T-helper 2 cell treated with Interferon-gamma antibody and Interleukin-4, amounts not matched to agents 5 μg/mL and 100 μg/mL, for 36 hours (primary cell): Measurements from ENCODE around the gene SH3GLB2.
"Not testable (repeated sequence)": the region's sequence is repeated elsewhere in the genome, so short reads cannot be mapped to it uniquely, and the experiment has no call there.

Source experiments
- DNase-seq: peaks from one replicate; pipeline ENCODE4 v3.0.0; 2021; ENCODE audit warnings: low spot score
- H3K27ac Mint-ChIP-seq: one replicate; pipeline ENCODE4 v1.8.0; 2021; ENCODE audit warnings: mild to moderate bottlenecking, mixed read lengths
- H3K27me3 Mint-ChIP-seq: one replicate; pipeline ENCODE4 v1.8.0; 2021; ENCODE audit warnings: low read depth, mixed read lengths
- H3K36me3 Mint-ChIP-seq: one replicate; pipeline ENCODE4 v1.8.0; 2021; ENCODE audit warnings: low read depth, mixed read lengths
- H3K4me1 Mint-ChIP-seq: one replicate; pipeline ENCODE4 v1.8.0; 2021; ENCODE audit warnings: low read depth, mixed read lengths
- H3K4me3 Mint-ChIP-seq: one replicate; pipeline ENCODE4 v1.8.0; 2022; ENCODE audit warnings: mild to moderate bottlenecking, moderate library complexity, mixed read lengths
- H3K9me3 Mint-ChIP-seq: one replicate; pipeline ENCODE4 v1.8.0; 2021; ENCODE audit warnings: mixed read lengths

SH3GLB2 gene

DNA sequence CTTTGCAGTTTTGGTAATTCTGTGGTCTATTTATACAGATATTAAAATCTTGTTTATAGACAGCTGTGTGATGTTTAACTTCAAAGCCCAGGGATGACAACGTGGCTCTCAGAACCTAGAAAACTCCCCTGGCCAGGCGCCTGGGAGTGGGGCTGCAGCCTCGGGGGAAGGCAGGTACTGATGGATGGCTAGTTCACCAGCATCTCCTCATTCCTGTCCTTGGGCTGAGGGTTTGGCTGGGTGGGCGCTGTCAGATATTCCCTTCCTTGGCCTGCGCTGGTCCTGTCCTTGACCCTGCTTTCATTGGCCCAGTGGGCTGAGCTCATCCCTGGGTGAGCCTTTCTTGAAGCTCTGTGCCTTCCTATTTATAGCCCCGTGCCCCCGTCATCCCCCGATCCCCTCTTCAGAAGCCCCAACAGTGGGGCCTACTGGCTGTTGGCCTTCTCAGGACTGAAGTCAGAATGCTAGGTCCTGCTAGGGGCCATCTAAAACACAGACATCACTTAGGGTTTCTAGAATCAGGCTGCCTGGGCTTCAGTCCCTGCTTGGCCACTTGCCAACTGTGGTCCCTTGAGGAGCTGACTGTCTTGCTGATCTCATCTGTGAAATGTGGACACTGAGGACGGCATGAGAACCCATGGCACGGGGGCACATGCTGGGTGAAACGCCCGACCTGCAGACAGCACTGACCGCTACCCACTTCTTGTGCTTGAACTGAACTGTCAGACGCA, 20.9 kb downstream of the SH3GLB2 start:
- H3K4me1 Mint-ChIP-seq = no peaks in the 10 kb centered on the region
- peaks cover 38% of the 10 kb centered on the region for H3K36me3 Mint-ChIP-seq
- no peak overlapping the region for H3K27ac Mint-ChIP-seq
- DNase-seq = no peak
- no peaks in the 10 kb centered on the region for H3K27me3 Mint-ChIP-seq
- no peak overlapping the region for H3K4me3 Mint-ChIP-seq
- no peaks in the 10 kb centered on the region for H3K9me3 Mint-ChIP-seq

DNA sequence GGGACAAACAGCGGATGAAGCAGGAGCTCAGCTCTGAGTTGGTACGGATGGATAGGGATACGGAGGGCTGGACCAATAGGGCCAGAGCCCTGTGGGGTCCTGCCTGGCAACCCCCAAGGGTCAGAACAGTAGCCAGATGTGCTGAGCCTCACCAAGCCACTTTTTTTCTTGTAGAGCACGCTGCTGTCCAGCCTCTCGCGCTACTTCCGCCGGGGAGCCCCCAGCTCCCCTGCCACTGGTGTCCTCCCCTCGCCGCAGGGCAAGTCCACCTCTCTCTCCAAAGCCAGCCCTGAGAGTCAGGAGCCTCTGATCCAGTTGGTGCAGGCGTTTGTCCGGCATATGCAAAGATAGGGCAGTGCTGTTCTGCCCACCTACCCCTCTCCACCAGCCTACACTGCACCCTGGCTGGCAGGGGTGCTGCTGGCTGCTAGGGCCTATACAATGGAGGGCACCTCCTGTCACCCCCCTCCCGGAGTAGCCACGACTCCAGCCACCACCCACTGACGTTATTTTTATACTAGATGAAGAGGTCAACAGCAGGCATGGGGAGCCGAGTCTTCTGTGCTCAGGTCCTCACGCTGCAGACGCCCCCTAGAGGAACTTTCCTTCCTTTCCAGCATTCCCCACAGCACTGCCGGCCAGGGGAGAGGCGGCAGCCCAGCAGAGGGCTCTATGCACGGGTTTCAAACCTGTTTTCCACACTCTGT, 21.6 kb downstream of the SH3GLB2 start:
- DNase-seq = peak; percentile 30
- H3K27ac Mint-ChIP-seq = no peak overlapping the region
- H3K27me3 Mint-ChIP-seq = no peaks in the 10 kb centered on the region
- H3K4me1 Mint-ChIP-seq = no peaks in the 10 kb centered on the region
- no peak overlapping the region for H3K4me3 Mint-ChIP-seq
- H3K9me3 Mint-ChIP-seq = no peaks in the 10 kb centered on the region
- peaks cover 43% of the 10 kb centered on the region for H3K36me3 Mint-ChIP-seq

DNA sequence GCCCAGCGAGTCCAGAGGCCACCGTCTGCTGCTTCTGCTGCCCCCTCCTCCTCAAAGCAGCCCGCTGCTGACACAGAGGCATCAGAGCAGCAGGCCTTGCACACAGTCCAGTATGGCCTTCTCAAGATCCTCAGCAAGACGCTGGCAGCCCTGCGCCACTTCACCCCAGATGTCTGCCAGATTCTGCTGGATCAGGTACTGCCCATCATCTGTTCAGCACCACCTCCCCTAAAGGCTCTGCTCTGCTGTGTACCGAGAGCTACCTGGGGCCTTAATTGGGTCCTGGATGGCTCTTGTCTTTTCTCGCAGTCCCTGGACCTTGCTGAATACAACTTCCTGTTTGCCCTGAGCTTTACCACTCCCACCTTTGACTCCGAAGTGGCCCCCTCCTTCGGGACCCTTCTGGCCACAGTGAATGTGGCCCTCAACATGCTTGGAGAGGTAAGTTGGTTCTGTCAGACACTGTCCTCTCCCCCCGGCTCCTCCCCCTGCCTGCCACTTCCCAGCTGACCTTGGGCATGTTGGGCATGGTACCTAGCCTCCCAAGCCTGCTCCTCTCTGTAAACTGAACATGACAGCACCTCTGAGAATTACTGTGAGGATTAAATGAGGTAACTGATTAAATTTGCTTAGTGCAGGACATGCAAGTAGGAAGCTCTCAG, 22.7 kb downstream of the SH3GLB2 start:
- Mint-ChIP-seq H3K36me3 (peaks cover 44% of the 10 kb centered on the region), H3K4me1 (no peaks in the 10 kb centered on the region), H3K9me3 (no peaks in the 10 kb centered on the region), H3K27me3 (no peaks in the 10 kb centered on the region), H3K27ac (no peak overlapping the region), H3K4me3 (no peak overlapping the region)
- DNase-seq = no peak

DNA sequence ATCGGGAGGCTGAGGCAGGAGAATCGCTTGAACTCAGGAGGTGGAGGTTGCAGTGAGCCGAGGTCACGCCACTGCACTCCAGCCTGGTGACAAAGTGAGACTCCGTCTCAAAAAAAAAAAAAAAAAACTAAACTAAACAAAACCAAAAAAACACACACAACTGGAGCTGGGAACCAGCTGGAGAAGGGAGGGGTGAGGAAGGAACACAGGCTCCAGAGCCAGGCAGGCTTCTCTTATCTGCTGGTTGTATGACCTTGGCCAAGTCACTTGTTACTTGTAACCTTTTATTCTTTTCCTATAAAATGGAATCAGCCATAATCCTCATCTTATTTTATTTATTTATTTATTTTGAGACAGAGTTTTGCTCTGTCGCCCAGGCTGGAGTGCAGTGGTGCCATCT, 24.0 kb downstream of the SH3GLB2 start:
- not testable (repeated sequence) for DNase-seq, H3K27me3 Mint-ChIP-seq, H3K27ac Mint-ChIP-seq, H3K4me3 Mint-ChIP-seq, H3K9me3 Mint-ChIP-seq, H3K4me1 Mint-ChIP-seq
- peaks cover 53% of the 10 kb centered on the region for H3K36me3 Mint-ChIP-seq

DNA sequence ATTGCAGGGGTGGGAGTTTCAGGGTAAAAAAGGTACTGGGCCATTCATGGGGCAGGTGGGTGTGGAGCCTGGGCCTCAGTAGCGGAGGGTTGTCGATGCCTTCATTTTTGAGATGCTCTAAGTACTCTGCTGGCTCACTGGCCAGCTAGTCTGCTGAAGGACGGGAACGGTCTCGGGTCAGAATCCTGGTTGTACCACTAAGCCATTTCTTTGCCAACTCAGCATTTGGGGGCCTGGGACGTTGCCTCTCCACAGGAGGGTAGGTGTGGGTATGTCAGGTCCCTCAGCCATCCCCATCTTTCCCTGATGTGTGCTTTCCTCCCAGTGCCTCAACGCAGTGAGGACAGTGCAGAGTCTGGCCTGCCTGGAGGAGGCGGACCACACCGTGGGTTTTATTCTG, 25.1 kb downstream of the SH3GLB2 start:
- Mint-ChIP-seq H3K4me1 (peaks cover 5% of the 10 kb centered on the region), H3K36me3 (peaks cover 61% of the 10 kb centered on the region), H3K9me3 (no peaks in the 10 kb centered on the region)

DNA sequence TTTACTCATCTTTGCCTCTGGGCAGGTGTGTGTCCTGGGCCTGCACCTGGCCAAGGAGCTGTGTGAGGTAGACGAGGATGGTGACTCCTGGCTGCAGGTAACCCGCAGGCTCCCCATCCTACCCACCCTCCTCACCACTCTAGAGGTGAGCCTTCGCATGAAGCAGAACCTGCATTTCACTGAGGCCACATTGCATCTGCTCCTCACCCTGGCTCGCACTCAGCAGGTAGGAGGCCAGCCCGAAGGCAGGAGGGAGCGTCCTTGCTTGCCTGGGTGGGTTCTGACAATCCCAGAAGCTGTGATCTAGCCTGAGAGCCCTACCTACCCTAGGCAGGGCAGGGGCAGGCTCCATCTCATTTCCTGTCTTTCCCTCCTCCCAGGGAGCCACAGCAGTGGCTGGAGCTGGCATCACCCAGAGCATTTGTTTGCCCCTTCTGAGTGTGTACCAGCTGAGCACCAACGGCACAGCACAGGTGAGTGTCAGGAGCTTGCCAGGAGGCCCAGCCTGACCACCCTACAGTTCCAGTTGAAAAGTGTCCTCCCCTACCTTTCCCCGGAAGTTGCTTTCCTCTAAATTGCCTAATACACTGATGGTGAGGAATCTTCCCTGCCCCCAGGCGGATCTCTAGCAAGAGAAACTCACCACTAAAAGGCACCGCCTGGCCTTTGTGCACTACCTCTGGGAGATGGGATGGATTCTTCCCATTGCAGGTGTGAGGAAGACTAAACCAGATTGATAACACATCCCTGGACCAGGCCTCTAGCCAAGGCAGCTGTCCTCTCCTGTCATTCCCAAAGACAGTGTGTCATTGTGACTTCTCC, 26.4 kb downstream of the SH3GLB2 start:
- H3K27ac Mint-ChIP-seq = peak overlapping the region; percentile 55

More for the DNA sequence above, 25.1 kb downstream of the SH3GLB2 start:
- Mint-ChIP-seq H3K27me3 (no peaks in the 10 kb centered on the region), H3K4me3 (no peak overlapping the region), H3K27ac (no peak overlapping the region)
- no peak for DNase-seq

DNA sequence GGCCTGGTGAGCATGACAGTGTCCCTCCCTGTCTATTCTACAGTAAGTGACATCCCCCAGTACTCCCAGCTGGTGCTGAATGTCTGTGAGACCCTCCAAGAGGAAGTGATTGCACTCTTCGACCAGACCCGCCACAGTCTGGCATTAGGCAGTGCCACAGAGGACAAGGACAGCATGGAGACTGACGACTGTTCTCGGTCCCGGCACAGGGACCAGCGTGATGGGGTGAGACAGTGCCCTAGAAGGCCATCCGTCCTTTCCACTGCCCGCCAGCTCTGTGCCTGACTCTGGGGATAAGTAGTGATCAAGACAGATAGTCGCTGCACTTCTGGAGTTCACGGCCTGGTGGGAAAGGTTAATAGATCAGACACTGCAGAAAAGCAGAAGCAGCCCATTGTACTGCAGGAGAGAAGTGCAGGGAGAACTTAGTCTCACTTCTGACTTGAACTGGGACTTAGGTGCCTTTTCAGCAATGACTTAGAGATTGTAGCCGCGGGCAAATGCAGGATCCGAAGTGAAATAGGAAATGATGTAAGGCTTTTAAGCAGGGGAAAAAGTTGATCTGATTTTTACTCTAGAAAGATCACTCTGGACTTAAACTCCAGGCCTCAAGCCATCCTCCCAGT, 28.4 kb downstream of the SH3GLB2 start:
- Mint-ChIP-seq H3K27me3 (no peaks in the 10 kb centered on the region), H3K9me3 (no peaks in the 10 kb centered on the region), H3K4me1 (peaks cover 15% of the 10 kb centered on the region), H3K27ac (no peak overlapping the region), H3K36me3 (peaks cover 69% of the 10 kb centered on the region), H3K4me3 (no peak overlapping the region)
- no peak for DNase-seq

More for the DNA sequence above, 26.4 kb downstream of the SH3GLB2 start:
- no peak for DNase-seq
- Mint-ChIP-seq H3K4me1 (peaks cover 5% of the 10 kb centered on the region), H3K4me3 (no peak overlapping the region), H3K9me3 (no peaks in the 10 kb centered on the region), H3K36me3 (peaks cover 64% of the 10 kb centered on the region), H3K27me3 (no peaks in the 10 kb centered on the region)

DNA sequence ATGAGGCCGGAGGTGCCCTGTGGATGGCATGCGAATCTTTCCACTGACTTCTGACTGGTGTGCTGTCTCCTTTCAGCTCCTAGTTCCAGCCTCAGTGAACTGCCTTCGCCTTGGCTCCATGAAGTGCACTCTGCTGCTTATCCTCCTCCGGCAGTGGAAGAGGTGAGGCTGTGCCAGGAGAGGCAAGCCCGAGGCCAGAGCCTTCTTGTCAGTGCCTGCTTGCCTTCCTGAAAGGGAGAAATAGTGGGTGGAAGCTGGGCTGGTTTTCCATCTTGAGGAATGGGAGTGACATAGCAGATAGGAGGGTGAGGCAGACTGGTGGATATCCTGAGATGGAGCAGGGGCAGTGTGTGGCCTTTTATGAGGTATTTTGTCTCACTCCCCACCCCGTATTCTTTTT, 29.7 kb downstream of the SH3GLB2 start:
- Mint-ChIP-seq H3K27me3 (no peaks in the 10 kb centered on the region), H3K9me3 (no peaks in the 10 kb centered on the region), H3K36me3 (peaks cover 77% of the 10 kb centered on the region), H3K27ac (no peak overlapping the region), H3K4me3 (no peak overlapping the region), H3K4me1 (peaks cover 15% of the 10 kb centered on the region)
- no peak for DNase-seq

DNA sequence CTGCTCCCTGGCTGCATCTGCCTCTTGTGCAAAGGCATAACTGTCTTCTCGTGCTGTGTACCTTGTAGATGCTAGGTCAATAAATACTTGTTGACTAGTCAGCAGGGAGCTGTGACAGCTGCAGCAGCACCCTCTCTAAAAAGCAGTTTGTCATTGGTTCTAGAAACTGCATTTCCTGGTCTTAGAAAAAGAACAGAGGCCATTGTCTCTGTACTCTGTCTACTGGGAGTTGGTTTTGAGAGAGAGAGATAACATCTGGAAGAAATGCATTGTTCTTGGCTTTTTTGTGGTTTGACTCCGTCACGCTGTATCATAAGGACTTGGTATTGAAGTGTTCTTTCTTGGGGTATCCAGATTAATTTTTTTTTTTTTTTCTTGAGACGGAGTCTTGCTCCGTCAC, 32.3 kb downstream of the SH3GLB2 start:
- peaks cover 67% of the 10 kb centered on the region for H3K36me3 Mint-ChIP-seq
- H3K27me3 Mint-ChIP-seq = no peaks in the 10 kb centered on the region
- H3K27ac Mint-ChIP-seq = peak overlapping the region; percentile 28
- H3K9me3 Mint-ChIP-seq = no peaks in the 10 kb centered on the region
- DNase-seq = no peak
- no peak overlapping the region for H3K4me3 Mint-ChIP-seq
- H3K4me1 Mint-ChIP-seq = peaks cover 15% of the 10 kb centered on the region

DNA sequence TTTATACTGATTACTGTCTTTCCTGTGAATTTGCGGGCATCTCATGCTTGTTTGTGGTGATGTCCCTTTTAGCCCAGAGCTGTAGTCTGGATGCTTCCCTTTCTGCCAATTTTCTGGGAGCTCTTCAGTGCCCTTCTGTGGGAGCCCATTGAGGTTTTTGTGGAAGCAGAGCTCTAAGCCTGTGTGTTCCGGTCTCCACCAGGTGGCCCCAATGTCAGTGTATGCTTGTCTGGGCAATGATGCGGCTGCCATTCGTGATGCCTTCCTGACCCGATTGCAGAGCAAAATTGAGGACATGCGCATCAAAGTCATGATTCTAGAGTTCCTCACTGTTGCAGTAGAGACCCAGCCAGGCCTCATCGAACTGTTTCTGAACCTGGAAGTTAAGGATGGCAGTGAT, 35.1 kb downstream of the SH3GLB2 start:
- Mint-ChIP-seq H3K36me3 (peaks cover 62% of the 10 kb centered on the region), H3K9me3 (no peaks in the 10 kb centered on the region)
- DNase-seq = no peak

DNA sequence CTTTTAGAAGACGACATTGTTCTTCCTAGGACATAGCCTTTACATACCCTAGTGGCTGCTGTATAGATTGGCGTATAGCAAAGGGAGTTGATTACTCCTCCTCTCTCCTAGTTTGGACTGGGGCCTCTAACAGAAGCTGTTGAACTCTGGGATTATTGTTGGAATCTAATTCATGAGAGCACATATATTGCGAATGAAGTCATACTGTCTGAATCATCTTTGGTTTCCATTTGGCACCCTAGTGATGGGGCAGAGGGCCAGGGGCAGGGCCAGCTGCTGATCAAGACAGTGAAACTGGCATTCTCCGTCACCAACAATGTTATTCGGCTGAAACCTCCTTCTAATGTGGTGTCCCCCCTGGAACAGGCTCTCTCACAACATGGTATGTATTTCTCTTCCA, 40.3 kb downstream of the SH3GLB2 start:
- H3K36me3 Mint-ChIP-seq = peaks cover 60% of the 10 kb centered on the region
- DNase-seq = no peak

More for the DNA sequence above, 35.1 kb downstream of the SH3GLB2 start:
- H3K27ac Mint-ChIP-seq = no peak overlapping the region
- H3K27me3 Mint-ChIP-seq = no peaks in the 10 kb centered on the region
- H3K4me3 Mint-ChIP-seq = no peak overlapping the region
- peaks cover 10% of the 10 kb centered on the region for H3K4me1 Mint-ChIP-seq

DNA sequence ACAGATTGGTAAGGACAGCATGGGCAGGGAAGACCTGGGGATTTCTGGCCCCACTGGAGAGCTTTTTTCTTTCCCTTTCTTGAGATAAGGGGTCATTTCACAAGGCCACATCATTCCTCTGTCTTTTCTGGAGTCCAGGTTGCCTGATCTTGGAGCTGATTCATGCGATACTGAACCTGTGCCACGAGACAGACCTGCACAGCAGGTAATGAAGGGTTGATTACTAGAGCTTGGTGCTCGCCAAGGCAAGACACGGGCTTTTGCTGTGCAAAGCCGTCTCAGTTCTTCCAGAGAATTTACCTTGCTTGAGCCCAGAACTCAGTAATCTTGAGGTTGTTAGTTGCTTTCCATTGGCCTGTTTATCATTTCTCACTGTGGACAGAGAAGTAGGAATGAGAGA, 41.5 kb downstream of the SH3GLB2 start:
- Mint-ChIP-seq H3K27ac (no peak overlapping the region), H3K27me3 (no peaks in the 10 kb centered on the region), H3K4me1 (no peaks in the 10 kb centered on the region), H3K9me3 (no peaks in the 10 kb centered on the region), H3K4me3 (no peak overlapping the region), H3K36me3 (peaks cover 64% of the 10 kb centered on the region)
- no peak for DNase-seq

More for the DNA sequence above, 40.3 kb downstream of the SH3GLB2 start:
- Mint-ChIP-seq H3K4me3 (no peak overlapping the region), H3K9me3 (no peaks in the 10 kb centered on the region), H3K4me1 (no peaks in the 10 kb centered on the region), H3K27ac (no peak overlapping the region), H3K27me3 (no peaks in the 10 kb centered on the region)

DNA sequence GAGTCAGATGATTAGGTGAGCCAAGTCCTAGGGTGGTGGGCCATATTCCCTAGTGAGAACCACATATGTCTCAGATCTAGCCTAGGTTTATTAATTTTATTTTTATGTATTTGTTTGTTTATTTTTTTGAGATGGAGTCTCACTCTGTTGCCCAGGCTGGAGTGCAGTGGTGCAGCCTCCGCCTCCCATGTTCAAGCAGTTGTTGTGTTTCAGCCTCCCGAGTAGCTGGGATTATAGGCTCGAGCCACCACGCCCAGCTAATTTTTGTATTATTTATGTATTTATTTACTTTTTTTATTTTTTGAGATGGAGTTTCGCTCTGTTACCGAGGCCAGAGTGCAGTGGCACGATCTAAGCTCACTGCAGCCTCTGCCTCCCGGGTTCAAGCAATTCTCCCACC, 44.6 kb downstream of the SH3GLB2 start:
- Mint-ChIP-seq H3K27ac (no peak overlapping the region), H3K4me3 (no peak overlapping the region), H3K4me1 (no peaks in the 10 kb centered on the region), H3K27me3 (no peaks in the 10 kb centered on the region), H3K36me3 (peaks cover 76% of the 10 kb centered on the region), H3K9me3 (no peaks in the 10 kb centered on the region)
- no peak for DNase-seq
